ENCODE measurements around the gene SLC7A14. TPM values are rescaled to one million over a fixed set of nuclear protein-coding genes. Genes with fewer than 3 reads are reported as not detected.
"Not testable (repeated sequence)": the region's sequence is repeated elsewhere in the genome, so short reads cannot be mapped to it uniquely, and the experiment has no call there.

SLC7A14 gene
- total and polyA plus RNA-seq, 2 experiments from 2014 or later, result 0.05 TPM; not detected in 1

- in situ Hi-C loops (cut with MboI), result no loop called here
- Histone ChIP-seq H3F3A (ENCODE audit: insufficient read depth) (no peaks in the 10 kb centered on the region), H3K4me3 (no peak overlapping the region), H3K9me3 (ENCODE audit: low read depth) (no peaks in the 10 kb centered on the region), H3K36me3 (ENCODE audit: low read depth) (no peaks in the 10 kb centered on the region), H2AFZ (no peak overlapping the region), H3K4me1 (ENCODE audit: insufficient read depth) (no peaks in the 10 kb centered on the region), H3K4me2 (ENCODE audit: unreplicated experiment) (no peak overlapping the region), H3K27me3 (replicated peaks; ENCODE audit: insufficient read depth) (peaks cover 4% of the 10 kb centered on the region; the same call in 1 of the 2 replicates), H3K27ac (no peak overlapping the region), H3K9me2 (ENCODE audit: insufficient read depth) (no peaks in the 10 kb centered on the region), H4K20me1 (ENCODE audit: insufficient read depth) (no peaks in the 10 kb centered on the region), H3K9ac (no peak overlapping the region), H3K79me2 (ENCODE audit: insufficient read depth) (no peaks in the 10 kb centered on the region)
- TF ChIP-seq EZH2phosphoT487 (IDR thresholded peaks at IDR 0.05; ENCODE audit: insufficient read depth, low read depth) (no peak), EZH2 (IDR thresholded peaks at IDR 0.05; ENCODE audit: insufficient read depth, poor library complexity, severe bottlenecking) (no peak)
- WGBS, 2 experiments (ENCODE audit: low coverage in 1 of 2, low lambda C conversion rate in 2 of 2, missing lambda C conversion rate in 2 of 2), result 34 to 47% methylated on average over 3 of the region's 3 CpGs
- DNase-seq, result no peak
Observed at GRCh38 chr3:170579646-170580045, 6.2 kb downstream of the SLC7A14 start.

GRCh38 chr3:170572665-170573253, 13.1 kb downstream of the SLC7A14 start:
- peak overlapping the region; percentile 73 for H3K4me2 ChIP-seq (ENCODE audit: unreplicated experiment)
- peak; percentile 89 for DNase-seq
- H3K27ac ChIP-seq, result peak overlapping the region; percentile 75
- H3K27me3 ChIP-seq (replicated peaks; ENCODE audit: insufficient read depth), result no peaks in the 10 kb centered on the region
- H3K4me3 ChIP-seq, result peak overlapping the region; percentile 43
- H3K4me1 ChIP-seq (ENCODE audit: insufficient read depth), result peaks cover 12% of the 10 kb centered on the region
- H4K20me1 ChIP-seq (ENCODE audit: insufficient read depth), result no peaks in the 10 kb centered on the region
- H3K9me3 ChIP-seq (ENCODE audit: low read depth), result no peaks in the 10 kb centered on the region
- WGBS, 2 experiments (ENCODE audit: low coverage in 1 of 2, low lambda C conversion rate in 2 of 2, missing lambda C conversion rate in 2 of 2), result 2 to 8% methylated on average over 3 of the region's 3 CpGs
- in situ Hi-C loops (cut with MboI), result no loop called here
- no peaks in the 10 kb centered on the region for H3K9me2 ChIP-seq (ENCODE audit: insufficient read depth)
- H3F3A ChIP-seq (ENCODE audit: insufficient read depth), result peaks cover 6% of the 10 kb centered on the region
- H3K79me2 ChIP-seq (ENCODE audit: insufficient read depth), result no peaks in the 10 kb centered on the region
- H2AFZ ChIP-seq, result peak overlapping the region; percentile 83
- no peaks in the 10 kb centered on the region for H3K36me3 ChIP-seq (ENCODE audit: low read depth)
- TF ChIP-seq EZH2 (IDR thresholded peaks at IDR 0.05; ENCODE audit: insufficient read depth, poor library complexity, severe bottlenecking), result no peak
- TF ChIP-seq EZH2phosphoT487 (IDR thresholded peaks at IDR 0.05; ENCODE audit: insufficient read depth, low read depth), result no peak
- H3K9ac ChIP-seq, result peak overlapping the region; percentile 42; the same call in 1 of the 2 replicates

GRCh38 chr3:170567598-170567997, 18.3 kb downstream of the SLC7A14 start:
- H3K9me2 ChIP-seq (ENCODE audit: insufficient read depth); DNase-seq; H3K27me3 ChIP-seq (replicated peaks; ENCODE audit: insufficient read depth); H3K4me2 ChIP-seq (ENCODE audit: unreplicated experiment); H3K79me2 ChIP-seq (ENCODE audit: insufficient read depth); H3K9me3 ChIP-seq (ENCODE audit: low read depth); H3F3A ChIP-seq (ENCODE audit: insufficient read depth); H3K9ac ChIP-seq; H2AFZ ChIP-seq; H3K4me3 ChIP-seq; H4K20me1 ChIP-seq (ENCODE audit: insufficient read depth); H3K36me3 ChIP-seq (ENCODE audit: low read depth); in situ Hi-C loops (cut with MboI); H3K27ac ChIP-seq: not testable (repeated sequence)
- peaks cover 10% of the 10 kb centered on the region for H3K4me1 ChIP-seq (ENCODE audit: insufficient read depth)
- 40 to 43% methylated on average over 1 of the region's 1 CpG for WGBS, 2 experiments (ENCODE audit: low coverage in 1 of 2, low lambda C conversion rate in 2 of 2, missing lambda C conversion rate in 2 of 2)

GRCh38 chr3:170566413-170566812, 19.5 kb downstream of the SLC7A14 start:
- H3K9ac ChIP-seq, result no peak overlapping the region
- H3F3A ChIP-seq (ENCODE audit: insufficient read depth), result no peaks in the 10 kb centered on the region
- no peaks in the 10 kb centered on the region for H3K9me2 ChIP-seq (ENCODE audit: insufficient read depth)
- H3K4me3 ChIP-seq, result no peak overlapping the region
- H3K9me3 ChIP-seq (ENCODE audit: low read depth), result no peaks in the 10 kb centered on the region
- H2AFZ ChIP-seq, result no peak overlapping the region
- no peak overlapping the region for H3K27ac ChIP-seq
- TF ChIP-seq EZH2 (IDR thresholded peaks at IDR 0.05; ENCODE audit: insufficient read depth, poor library complexity, severe bottlenecking), result no peak
- no peak for TF ChIP-seq EZH2phosphoT487 (IDR thresholded peaks at IDR 0.05; ENCODE audit: insufficient read depth, low read depth)
- no peaks in the 10 kb centered on the region for H3K36me3 ChIP-seq (ENCODE audit: low read depth)
- WGBS, 2 experiments (ENCODE audit: low coverage in 1 of 2, low lambda C conversion rate in 2 of 2, missing lambda C conversion rate in 2 of 2), result 97 to 100% methylated on average over 2 of the region's 2 CpGs
- in situ Hi-C loops (cut with MboI), result no loop called here
- no peaks in the 10 kb centered on the region for H3K27me3 ChIP-seq (replicated peaks; ENCODE audit: insufficient read depth)
- no peaks in the 10 kb centered on the region for H3K79me2 ChIP-seq (ENCODE audit: insufficient read depth)
- H4K20me1 ChIP-seq (ENCODE audit: insufficient read depth), result no peaks in the 10 kb centered on the region
- peaks cover 4% of the 10 kb centered on the region; the same call in 1 of the 2 replicates for H3K4me1 ChIP-seq (ENCODE audit: insufficient read depth)
- no peak overlapping the region for H3K4me2 ChIP-seq (ENCODE audit: unreplicated experiment)
- DNase-seq, result no peak

GRCh38 chr3:170565495-170565894, 20.4 kb downstream of the SLC7A14 start:
- Histone ChIP-seq H3K27ac (no peak overlapping the region), H3K9ac (no peak overlapping the region), H3K4me3 (no peak overlapping the region), H3K79me2 (ENCODE audit: insufficient read depth) (no peaks in the 10 kb centered on the region), H3F3A (ENCODE audit: insufficient read depth) (no peaks in the 10 kb centered on the region), H3K9me2 (ENCODE audit: insufficient read depth) (no peaks in the 10 kb centered on the region), H3K4me1 (ENCODE audit: insufficient read depth) (peaks cover 4% of the 10 kb centered on the region; the same call in 1 of the 2 replicates), H3K36me3 (ENCODE audit: low read depth) (no peaks in the 10 kb centered on the region), H4K20me1 (ENCODE audit: insufficient read depth) (no peaks in the 10 kb centered on the region), H2AFZ (no peak overlapping the region), H3K9me3 (ENCODE audit: low read depth) (no peaks in the 10 kb centered on the region), H3K4me2 (ENCODE audit: unreplicated experiment) (no peak overlapping the region), H3K27me3 (replicated peaks; ENCODE audit: insufficient read depth) (no peaks in the 10 kb centered on the region)
- no peak for TF ChIP-seq EZH2 (IDR thresholded peaks at IDR 0.05; ENCODE audit: insufficient read depth, poor library complexity, severe bottlenecking)
- TF ChIP-seq EZH2phosphoT487 (IDR thresholded peaks at IDR 0.05; ENCODE audit: insufficient read depth, low read depth), result no peak
- 91 to 94% methylated on average over 2 of the region's 2 CpGs for WGBS, 2 experiments (ENCODE audit: low coverage in 1 of 2, low lambda C conversion rate in 2 of 2, missing lambda C conversion rate in 2 of 2)
- in situ Hi-C loops (cut with MboI), result no loop called here
- no peak for DNase-seq

All from GM23248 (cell line).